Panc1 (cell line): ENCODE measurements around the gene FRRS1L. TPM values are rescaled to one million over a fixed set of nuclear protein-coding genes. Genes with fewer than 3 reads are reported as not detected.

Source experiments
- ATAC-seq: fragments of 200-7000 bp; cut with Tn5 transposase; 2 replicates; pipeline ENCODE4 v1.9.1; 2020; ENCODE audit warnings: mild to moderate bottlenecking, moderate library complexity
- BruUV-seq: library from RNA; stranded (reverse); fragments of 400-500 nt; replicated peaks from 2 replicates; lab custom pipeline; 2021; lab: Mats Ljungman, UMichigan
- CTCF ChIA-PET: fragments of 300-600 bp; sonication (Branson Sonifier 250); formaldehyde crosslinking; loops from one replicate; lab custom pipeline; 2022; ENCODE audit warnings: antibody characterized with exemption; lab: Charles Lee
- POLR2A ChIA-PET: fragments of 300-600 bp; sonication (Branson Sonifier 250); formaldehyde crosslinking; loops from one replicate; lab custom pipeline; 2022; ENCODE audit warnings: antibody characterized with exemption; lab: Charles Lee
- DNase-seq: peaks from one replicate; pipeline ENCODE4 v3.0.0-alpha.2; 2010; ENCODE audit warnings: low read depth, low spot score
- H3K27ac ChIP-seq: 2 replicates; pipeline ENCODE4 v1.5.1; 2011; ENCODE audit warnings: mild to moderate bottlenecking, low read length, inconsistent platforms
- H3K27me3 ChIP-seq: fragments of 200-500 bp; sonication (Bioruptor generic); 2 replicates; pipeline ENCODE4 v1.6.0; 2014; ENCODE audit warnings: low read length, inconsistent platforms; ENCODE audit not compliant: control insufficient read depth, insufficient read depth
- H3K36me3 ChIP-seq: fragments of 200-500 bp; sonication (Bioruptor generic); 2 replicates; pipeline ENCODE4 v1.5.1; 2014; ENCODE audit warnings: inconsistent platforms, mild to moderate bottlenecking, low read length, moderate library complexity; ENCODE audit not compliant: control insufficient read depth, insufficient read depth
- H3K4me1 ChIP-seq: 2 replicates; pipeline ENCODE4 v1.5.1; 2011; ENCODE audit warnings: inconsistent platforms, mild to moderate bottlenecking, low read length, moderate library complexity; ENCODE audit not compliant: control insufficient read depth, insufficient read depth
- H3K4me3 ChIP-seq, 2 experiments: 2 replicates each; pipeline ENCODE4 v1.5.1; 2011 to 2012; ENCODE audit warnings: low read depth in 2 of 2, low read length in 2 of 2, mild to moderate bottlenecking in 2 of 2, inconsistent platforms in 1 of 2, moderate library complexity in 1 of 2
- H3K9me3 ChIP-seq: fragments of 200-500 bp; sonication (Bioruptor generic); 2 replicates; pipeline ENCODE4 v1.5.1; 2014; ENCODE audit warnings: low read depth, mild to moderate bottlenecking, inconsistent platforms, low read length, moderate library complexity; ENCODE audit not compliant: control insufficient read depth, insufficient read depth
- POLR2AphosphoS5 ChIP-seq: IDR thresholded peaks from 2 replicates; pipeline ENCODE4 v1.6.1; 2012; ENCODE audit warnings: mild to moderate bottlenecking, low read depth, low read length, moderate library complexity
- SIN3A ChIP-seq: IDR thresholded peaks from 2 replicates; pipeline ENCODE4 v1.6.1; 2012; ENCODE audit warnings: low read depth, mild to moderate bottlenecking, low read length, moderate library complexity, borderline replicate concordance; ENCODE audit not compliant: insufficient read depth
- TCF7L2 ChIP-seq: IDR thresholded peaks from 2 replicates; pipeline ENCODE4 v1.6.1; 2011; ENCODE audit warnings: mild to moderate bottlenecking, low read depth, low read length, inconsistent platforms
- in situ Hi-C: cut with HindIII; loops from 2 replicates; pipeline ENCODE4 v1.10.0; 2016; ENCODE audit warnings: low sequenced_read_pairs, low pct_unique_long_range_greater_than_20kb
- intact Hi-C: fragments of 100-400 bp; cut with micrococcal nuclease; formaldehyde crosslinking; loops from one replicate; pipeline ENCODE4 v1.10.0; 2022; ENCODE audit not compliant: unreplicated experiment
- total RNA-seq: library from RNA; stranded (reverse); gene quantifications from one replicate; pipeline ENCODE4 v1.2.1, GENCODE V29; 2021; ENCODE audit not compliant: unreplicated experiment
- TF ChIP-seq, protein P1 (sequence below): fragments of 450-650 bp; IDR thresholded peaks from 2 replicates; pipeline ENCODE4 v1.5.1; 2017; ENCODE audit warnings: mild to moderate bottlenecking
- TF ChIP-seq, protein P2 (sequence below), 2 experiments: IDR thresholded peaks; 2 replicates each; pipeline ENCODE4 v1.6.1; 2011 to 2012; ENCODE audit warnings: low read depth in 2 of 2, control low read depth in 1 of 2, low read length in 1 of 2, mild to moderate bottlenecking in 1 of 2, moderate library complexity in 1 of 2; ENCODE audit not compliant: insufficient read depth in 1 of 2

FRRS1L gene
- total RNA-seq, 1 experiment from 2014 or later: 2.3 TPM

DNA sequence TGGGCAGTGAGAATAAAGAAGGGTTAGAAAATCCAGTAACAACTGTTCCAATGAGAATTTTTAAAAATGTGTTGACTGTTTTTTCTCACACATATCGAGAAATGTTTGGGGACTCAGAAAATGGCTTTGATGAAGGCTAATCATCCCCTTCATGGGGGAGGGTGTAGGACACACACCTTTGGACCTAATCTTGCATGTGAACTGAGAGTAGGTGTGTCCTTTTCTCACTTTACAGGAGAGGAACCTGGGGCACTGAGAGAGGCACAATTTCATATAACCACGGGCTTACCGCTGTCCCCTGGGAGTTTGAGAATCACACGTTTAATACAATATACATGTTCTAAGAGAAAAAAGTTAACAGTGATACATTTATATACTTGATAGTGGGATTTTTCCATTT lies 17.3 kb downstream of the FRRS1L start:
- Histone ChIP-seq H3K9me3 (no peaks in the 10 kb centered on the region), H3K27ac (no peak overlapping the region), H3K4me1 (no peaks in the 10 kb centered on the region), H3K36me3 (no peaks in the 10 kb centered on the region), H3K27me3 (no peaks in the 10 kb centered on the region), H3K4me3 (no peak overlapping the region)
- TF ChIP-seq SIN3A (no peak), TCF7L2 (no peak), POLR2AphosphoS5 (no peak)
- TF ChIP-seq, protein P1, sequence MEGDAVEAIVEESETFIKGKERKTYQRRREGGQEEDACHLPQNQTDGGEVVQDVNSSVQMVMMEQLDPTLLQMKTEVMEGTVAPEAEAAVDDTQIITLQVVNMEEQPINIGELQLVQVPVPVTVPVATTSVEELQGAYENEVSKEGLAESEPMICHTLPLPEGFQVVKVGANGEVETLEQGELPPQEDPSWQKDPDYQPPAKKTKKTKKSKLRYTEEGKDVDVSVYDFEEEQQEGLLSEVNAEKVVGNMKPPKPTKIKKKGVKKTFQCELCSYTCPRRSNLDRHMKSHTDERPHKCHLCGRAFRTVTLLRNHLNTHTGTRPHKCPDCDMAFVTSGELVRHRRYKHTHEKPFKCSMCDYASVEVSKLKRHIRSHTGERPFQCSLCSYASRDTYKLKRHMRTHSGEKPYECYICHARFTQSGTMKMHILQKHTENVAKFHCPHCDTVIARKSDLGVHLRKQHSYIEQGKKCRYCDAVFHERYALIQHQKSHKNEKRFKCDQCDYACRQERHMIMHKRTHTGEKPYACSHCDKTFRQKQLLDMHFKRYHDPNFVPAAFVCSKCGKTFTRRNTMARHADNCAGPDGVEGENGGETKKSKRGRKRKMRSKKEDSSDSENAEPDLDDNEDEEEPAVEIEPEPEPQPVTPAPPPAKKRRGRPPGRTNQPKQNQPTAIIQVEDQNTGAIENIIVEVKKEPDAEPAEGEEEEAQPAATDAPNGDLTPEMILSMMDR: no peak
- TF ChIP-seq, protein P2, sequence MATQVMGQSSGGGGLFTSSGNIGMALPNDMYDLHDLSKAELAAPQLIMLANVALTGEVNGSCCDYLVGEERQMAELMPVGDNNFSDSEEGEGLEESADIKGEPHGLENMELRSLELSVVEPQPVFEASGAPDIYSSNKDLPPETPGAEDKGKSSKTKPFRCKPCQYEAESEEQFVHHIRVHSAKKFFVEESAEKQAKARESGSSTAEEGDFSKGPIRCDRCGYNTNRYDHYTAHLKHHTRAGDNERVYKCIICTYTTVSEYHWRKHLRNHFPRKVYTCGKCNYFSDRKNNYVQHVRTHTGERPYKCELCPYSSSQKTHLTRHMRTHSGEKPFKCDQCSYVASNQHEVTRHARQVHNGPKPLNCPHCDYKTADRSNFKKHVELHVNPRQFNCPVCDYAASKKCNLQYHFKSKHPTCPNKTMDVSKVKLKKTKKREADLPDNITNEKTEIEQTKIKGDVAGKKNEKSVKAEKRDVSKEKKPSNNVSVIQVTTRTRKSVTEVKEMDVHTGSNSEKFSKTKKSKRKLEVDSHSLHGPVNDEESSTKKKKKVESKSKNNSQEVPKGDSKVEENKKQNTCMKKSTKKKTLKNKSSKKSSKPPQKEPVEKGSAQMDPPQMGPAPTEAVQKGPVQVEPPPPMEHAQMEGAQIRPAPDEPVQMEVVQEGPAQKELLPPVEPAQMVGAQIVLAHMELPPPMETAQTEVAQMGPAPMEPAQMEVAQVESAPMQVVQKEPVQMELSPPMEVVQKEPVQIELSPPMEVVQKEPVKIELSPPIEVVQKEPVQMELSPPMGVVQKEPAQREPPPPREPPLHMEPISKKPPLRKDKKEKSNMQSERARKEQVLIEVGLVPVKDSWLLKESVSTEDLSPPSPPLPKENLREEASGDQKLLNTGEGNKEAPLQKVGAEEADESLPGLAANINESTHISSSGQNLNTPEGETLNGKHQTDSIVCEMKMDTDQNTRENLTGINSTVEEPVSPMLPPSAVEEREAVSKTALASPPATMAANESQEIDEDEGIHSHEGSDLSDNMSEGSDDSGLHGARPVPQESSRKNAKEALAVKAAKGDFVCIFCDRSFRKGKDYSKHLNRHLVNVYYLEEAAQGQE (IDR thresholded peaks at IDR 0.05; ENCODE audit: insufficient read depth in 1 of 2, low read depth in 2 of 2, low read length in 1 of 2): no peak
- in situ Hi-C loops (no loop called here), intact Hi-C loops (no loop called here)
- ChIA-PET POLR2A (no interaction called here), CTCF (no interaction called here)
- no TSS peak for BruUV-seq
- ATAC-seq: no peak
- no peak for DNase-seq

DNA sequence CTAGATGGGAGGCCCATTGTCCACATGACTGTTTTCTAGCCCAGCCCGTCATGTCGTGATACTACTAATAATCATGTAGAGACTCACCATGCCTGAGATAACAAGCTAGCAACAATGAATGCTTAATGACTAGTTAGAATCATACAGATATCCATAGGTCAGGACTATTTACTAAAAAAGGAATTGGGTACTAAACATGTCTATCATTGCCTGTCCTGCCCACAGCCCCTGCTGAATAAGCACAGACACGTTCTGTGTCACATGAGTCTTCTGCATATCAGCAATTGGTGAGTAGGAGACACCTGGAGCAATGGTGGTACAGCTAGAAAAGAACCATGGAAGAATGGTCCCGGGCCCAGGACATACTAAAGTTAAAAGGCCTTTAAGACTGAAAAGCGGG lies 18.0 kb downstream of the FRRS1L start:
- Histone ChIP-seq H3K9me3 (no peaks in the 10 kb centered on the region), H3K4me3 (no peak overlapping the region), H3K27ac (no peak overlapping the region), H3K4me1 (no peaks in the 10 kb centered on the region), H3K36me3 (no peaks in the 10 kb centered on the region), H3K27me3 (no peaks in the 10 kb centered on the region)
- intact Hi-C loops (no loop called here), in situ Hi-C loops (no loop called here)
- ChIA-PET CTCF (no interaction called here), POLR2A (no interaction called here)
- BruUV-seq: no TSS peak
- ATAC-seq: no peak
- DNase-seq: no peak
- TF ChIP-seq POLR2AphosphoS5: no peak
- TF ChIP-seq TCF7L2: no peak
- TF ChIP-seq SIN3A: no peak
- TF ChIP-seq, protein P1: no peak
- TF ChIP-seq, protein P2 (IDR thresholded peaks at IDR 0.05; ENCODE audit: insufficient read depth in 1 of 2, low read depth in 2 of 2, low read length in 1 of 2): no peak
